Astrocyte (in vitro differentiated cells and primary cell): ENCODE data around the gene SBNO2. TPM values are rescaled to one million over a fixed set of nuclear protein-coding genes. Genes with fewer than 3 reads are reported as not detected.

Experiments
- DNase-seq: peaks from one replicate; pipeline ENCODE4 v3.0.0-alpha.2; 2010; ENCODE audit warnings: low read depth
- FAIRE-seq: peaks from 2 replicates; lab custom pipeline; 2011; peaks lifted over from hg19 to GRCh38; lab: Jason Lieb, UNC
- H2AFZ ChIP-seq: 2 replicates; pipeline ENCODE4 v1.6.0; 2012; ENCODE audit warnings: low read depth, low read length, inconsistent platforms
- H3K27ac ChIP-seq: 2 replicates; pipeline ENCODE4 v1.5.1; 2011; ENCODE audit warnings: low read depth, low read length, inconsistent platforms
- H3K27me3 ChIP-seq: 2 replicates; pipeline ENCODE4 v1.6.0; 2011; ENCODE audit warnings: low read length, inconsistent platforms; ENCODE audit not compliant: insufficient read depth
- H3K36me3 ChIP-seq: 2 replicates; pipeline ENCODE4 v1.5.1; 2011; ENCODE audit warnings: low read length, inconsistent platforms; ENCODE audit not compliant: insufficient read depth
- H3K4me1 ChIP-seq: 2 replicates; pipeline ENCODE4 v1.5.1; 2011; ENCODE audit warnings: low read length, inconsistent platforms; ENCODE audit not compliant: insufficient read depth
- H3K4me2 ChIP-seq: 2 replicates; pipeline ENCODE4 v1.6.0; 2012; ENCODE audit warnings: low read length, inconsistent platforms
- H3K4me3 ChIP-seq: 2 replicates; pipeline ENCODE4 v1.5.1; 2011; ENCODE audit warnings: low read depth, mild to moderate bottlenecking, low read length, inconsistent platforms; ENCODE audit not compliant: insufficient read depth
- H3K79me2 ChIP-seq: 2 replicates; pipeline ENCODE4 v1.6.0; 2012; ENCODE audit warnings: mild to moderate bottlenecking, low read length, inconsistent platforms; ENCODE audit not compliant: insufficient read depth
- H3K9ac ChIP-seq: 2 replicates; pipeline ENCODE4 v1.6.0; 2012; ENCODE audit warnings: mild to moderate bottlenecking, low read length, inconsistent platforms
- H3K9me3 ChIP-seq: 2 replicates; pipeline ENCODE4 v1.5.1; 2012; ENCODE audit warnings: low read depth, mild to moderate bottlenecking, low read length, inconsistent platforms; ENCODE audit not compliant: insufficient read depth
- H4K20me1 ChIP-seq: 2 replicates; pipeline ENCODE4 v1.6.0; 2012; ENCODE audit warnings: low read length, inconsistent platforms; ENCODE audit not compliant: insufficient read depth
- H3K27ac Mint-ChIP-seq: one replicate; pipeline ENCODE4 v1.8.0; 2021; ENCODE audit warnings: mild to moderate bottlenecking, mixed read lengths; ENCODE audit not compliant: unreplicated experiment
- H3K27me3 Mint-ChIP-seq: one replicate; pipeline ENCODE4 v1.8.0; 2021; ENCODE audit warnings: low read depth, mixed read lengths; ENCODE audit not compliant: unreplicated experiment
- H3K36me3 Mint-ChIP-seq: one replicate; pipeline ENCODE4 v1.8.0; 2021; ENCODE audit warnings: low read depth, mixed read lengths; ENCODE audit not compliant: unreplicated experiment
- H3K4me1 Mint-ChIP-seq: one replicate; pipeline ENCODE4 v1.8.0; 2021; ENCODE audit warnings: low read depth, mixed read lengths; ENCODE audit not compliant: unreplicated experiment
- H3K4me3 Mint-ChIP-seq: one replicate; pipeline ENCODE4 v1.8.0; 2021; ENCODE audit warnings: mild to moderate bottlenecking, moderate library complexity, mixed read lengths; ENCODE audit not compliant: unreplicated experiment
- H3K9me3 Mint-ChIP-seq: one replicate; pipeline ENCODE4 v1.8.0; 2021; ENCODE audit warnings: mild to moderate bottlenecking, mixed read lengths; ENCODE audit not compliant: unreplicated experiment
- EZH2 ChIP-seq: IDR thresholded peaks from 2 replicates; pipeline ENCODE4 v1.6.1; 2012; ENCODE audit warnings: mild to moderate bottlenecking, low read length, inconsistent platforms; ENCODE audit not compliant: insufficient read depth
- total RNA-seq: library from RNA; stranded (reverse); gene quantifications from 2 replicates; pipeline ENCODE4 v1.2.1, GENCODE V29; 2021
- TF ChIP-seq, protein P1 (sequence below): IDR thresholded peaks from 2 replicates; pipeline ENCODE4 v1.5.1; 2011; ENCODE audit warnings: low read depth, mild to moderate bottlenecking, inconsistent platforms, low read length, moderate library complexity; ENCODE audit not compliant: insufficient read depth

SBNO2 gene
- total RNA-seq, 1 donor from 2014 or later: 39.3 TPM

DNA sequence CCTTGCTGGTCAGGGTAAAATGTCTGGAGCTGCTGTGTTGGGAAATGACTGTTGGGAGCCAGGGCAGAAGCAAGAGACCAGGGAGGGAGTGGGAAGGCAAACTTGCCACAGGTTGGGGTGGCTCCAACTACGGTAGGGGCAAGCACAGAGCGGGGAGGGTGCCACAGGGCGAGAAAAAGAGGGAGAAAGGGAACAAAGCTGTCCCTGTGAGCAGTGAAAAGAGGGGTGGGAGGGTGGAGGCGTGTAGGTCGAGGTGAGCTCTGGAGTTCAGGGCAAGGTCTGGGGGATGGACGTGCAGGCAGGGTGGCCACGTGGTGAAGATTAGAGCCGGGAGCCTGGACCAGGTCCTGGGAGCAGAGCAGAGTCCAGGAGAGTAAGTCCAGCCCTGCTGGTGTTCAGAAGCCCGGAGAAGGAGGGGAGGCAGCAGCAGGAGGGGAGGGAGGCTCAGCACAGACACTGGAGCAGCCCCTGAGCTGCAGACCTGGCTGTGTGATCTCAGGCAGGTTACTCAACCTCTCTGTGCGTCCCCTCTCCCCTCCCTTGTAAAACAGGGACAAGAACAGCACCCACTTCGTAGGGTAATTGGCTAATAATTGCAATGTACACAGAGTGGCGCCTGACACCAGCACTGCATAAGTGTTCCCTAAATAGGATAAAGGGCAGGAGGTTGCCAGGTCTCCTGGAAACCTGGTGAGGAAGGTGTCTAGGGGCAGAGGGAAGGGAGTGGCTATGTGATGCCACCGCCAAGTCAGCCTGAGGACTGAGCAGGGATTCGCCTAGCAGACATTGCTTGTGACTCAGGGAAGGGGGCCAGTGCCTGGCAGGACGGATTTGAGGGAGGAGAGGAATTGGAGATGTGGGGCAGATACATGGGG is 75.7 kb downstream of the SBNO2 start:
- Mint-ChIP-seq H3K4me3 (peak overlapping the region; percentile 55), H3K27me3 (no peaks in the 10 kb centered on the region), H3K36me3 (peaks cover 7% of the 10 kb centered on the region), H3K9me3 (peaks cover 4% of the 10 kb centered on the region), H3K4me1 (peaks cover 17% of the 10 kb centered on the region), H3K27ac (peak overlapping the region; percentile 75)
- TF ChIP-seq EZH2: no peak
- TF ChIP-seq, protein P1, sequence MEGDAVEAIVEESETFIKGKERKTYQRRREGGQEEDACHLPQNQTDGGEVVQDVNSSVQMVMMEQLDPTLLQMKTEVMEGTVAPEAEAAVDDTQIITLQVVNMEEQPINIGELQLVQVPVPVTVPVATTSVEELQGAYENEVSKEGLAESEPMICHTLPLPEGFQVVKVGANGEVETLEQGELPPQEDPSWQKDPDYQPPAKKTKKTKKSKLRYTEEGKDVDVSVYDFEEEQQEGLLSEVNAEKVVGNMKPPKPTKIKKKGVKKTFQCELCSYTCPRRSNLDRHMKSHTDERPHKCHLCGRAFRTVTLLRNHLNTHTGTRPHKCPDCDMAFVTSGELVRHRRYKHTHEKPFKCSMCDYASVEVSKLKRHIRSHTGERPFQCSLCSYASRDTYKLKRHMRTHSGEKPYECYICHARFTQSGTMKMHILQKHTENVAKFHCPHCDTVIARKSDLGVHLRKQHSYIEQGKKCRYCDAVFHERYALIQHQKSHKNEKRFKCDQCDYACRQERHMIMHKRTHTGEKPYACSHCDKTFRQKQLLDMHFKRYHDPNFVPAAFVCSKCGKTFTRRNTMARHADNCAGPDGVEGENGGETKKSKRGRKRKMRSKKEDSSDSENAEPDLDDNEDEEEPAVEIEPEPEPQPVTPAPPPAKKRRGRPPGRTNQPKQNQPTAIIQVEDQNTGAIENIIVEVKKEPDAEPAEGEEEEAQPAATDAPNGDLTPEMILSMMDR: no peak
- DNase-seq: no peak
- Histone ChIP-seq H3K4me2 (no peak overlapping the region), H3K9ac (peak overlapping the region; percentile 27), H3K27ac (peak overlapping the region; percentile 58), H2AFZ (no peak overlapping the region), H3K4me1 (peaks cover 46% of the 10 kb centered on the region), H3K9me3 (no peaks in the 10 kb centered on the region), H3K79me2 (peaks cover 18% of the 10 kb centered on the region), H4K20me1 (peaks cover 14% of the 10 kb centered on the region), H3K4me3 (no peak overlapping the region), H3K36me3 (no peaks in the 10 kb centered on the region), H3K27me3 (no peaks in the 10 kb centered on the region)
- no peak for FAIRE-seq

DNA sequence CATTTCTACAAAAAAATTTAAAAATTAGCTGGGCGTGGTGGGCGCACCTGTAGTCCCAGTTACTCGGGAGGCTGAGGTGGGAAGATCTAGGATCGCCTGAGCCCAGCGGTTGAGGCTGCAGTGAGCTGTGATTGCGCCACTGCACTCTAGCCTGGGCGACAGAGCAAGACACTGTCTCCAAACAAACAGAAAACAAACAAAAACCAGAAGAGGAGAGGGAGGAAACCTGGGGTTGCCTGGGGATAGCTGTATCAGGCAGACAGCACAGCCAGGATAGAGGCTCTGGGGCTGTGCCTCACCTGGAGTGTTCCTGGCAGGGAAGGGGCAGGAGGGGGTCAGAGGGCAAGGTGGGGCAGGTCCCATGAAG is 76.3 kb downstream of the SBNO2 start:
- no peaks in the 10 kb centered on the region for H3K9me3 ChIP-seq
- H3K4me3 Mint-ChIP-seq: no peak overlapping the region
- H3K4me1 Mint-ChIP-seq: peaks cover 17% of the 10 kb centered on the region

DNA sequence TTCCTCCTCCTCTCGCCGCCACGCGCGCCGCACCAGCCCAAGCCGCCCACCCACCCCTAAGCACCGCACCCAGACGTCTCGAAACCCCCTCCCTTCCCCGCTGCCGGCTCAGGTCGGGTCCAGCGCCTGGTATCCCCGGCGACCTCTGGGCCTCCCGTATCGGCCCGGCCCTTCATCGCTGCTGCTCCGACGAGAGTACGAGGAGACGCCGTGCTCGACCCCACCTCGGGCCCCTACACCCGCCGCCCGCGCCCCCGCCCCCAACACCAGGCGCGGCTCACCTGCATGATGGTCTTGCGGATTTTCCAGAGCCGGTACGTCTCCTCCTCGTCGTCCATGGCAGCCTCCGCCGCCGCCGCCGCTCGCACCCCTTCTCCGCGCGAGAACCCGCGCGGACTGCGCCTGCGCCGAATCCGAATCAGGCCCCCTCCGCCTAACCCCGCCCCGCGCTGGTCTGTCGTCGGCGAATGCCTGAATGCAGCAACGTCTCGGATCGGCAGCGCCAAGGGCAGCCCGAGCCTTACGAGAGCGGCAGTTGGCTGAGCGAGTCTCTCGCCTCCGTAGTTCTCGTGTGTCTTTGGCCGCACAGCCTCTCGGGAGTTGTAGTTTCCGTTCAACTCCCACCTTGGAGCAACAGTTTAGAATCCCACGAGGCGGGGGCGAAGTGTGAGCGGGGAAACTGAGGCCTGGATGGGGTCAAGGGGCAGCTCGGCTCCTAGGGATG is 78.9 kb downstream of the SBNO2 start, which contains the start of gene POLR2E:
Gene POLR2E, minus strand, starts transcription at position 398 of the 724 bp plus-strand sequence. Its CDS starts 60 bp downstream, at position 338.
- H3K79me2 ChIP-seq: peaks cover 30% of the 10 kb centered on the region
- FAIRE-seq: peak; percentile 20
- Mint-ChIP-seq H3K9me3 (peaks cover 4% of the 10 kb centered on the region), H3K4me1 (peaks cover 10% of the 10 kb centered on the region), H3K27ac (peak within 1 kb of the TSS; percentile 84), H3K36me3 (peaks cover 8% of the 10 kb centered on the region), H3K27me3 (no peaks in the 10 kb centered on the region), H3K4me3 (peak within 1 kb of the TSS; percentile 95)
- H2AFZ ChIP-seq: no peak within 1 kb of the TSS
- H3K27ac ChIP-seq: peak within 1 kb of the TSS; percentile 65
- H3K4me2 ChIP-seq: peak within 1 kb of the TSS; percentile 100
- peak within 1 kb of the TSS; percentile 96 for H3K9ac ChIP-seq
- peaks cover 25% of the 10 kb centered on the region for H3K4me1 ChIP-seq
- TF ChIP-seq, protein P1: no peak
- TF ChIP-seq EZH2: no peak
- peak within 1 kb of the TSS; percentile 97 for H3K4me3 ChIP-seq
- no peaks in the 10 kb centered on the region for H3K9me3 ChIP-seq
- H3K27me3 ChIP-seq: no peaks in the 10 kb centered on the region
- H4K20me1 ChIP-seq: peaks cover 27% of the 10 kb centered on the region
- peak; percentile 93 for DNase-seq
- H3K36me3 ChIP-seq: no peaks in the 10 kb centered on the region

More for the DNA sequence above, 76.3 kb downstream of the SBNO2 start:
- H3K27me3 ChIP-seq: no peaks in the 10 kb centered on the region
- H3K79me2 ChIP-seq: peaks cover 24% of the 10 kb centered on the region
- H3K27ac Mint-ChIP-seq: peak overlapping the region; percentile 35
- no peaks in the 10 kb centered on the region for H3K36me3 ChIP-seq
- no peak overlapping the region for H3K4me3 ChIP-seq
- H3K27me3 Mint-ChIP-seq: no peaks in the 10 kb centered on the region
- no peak overlapping the region for H3K4me2 ChIP-seq
- peaks cover 4% of the 10 kb centered on the region for H3K9me3 Mint-ChIP-seq
- no peak for TF ChIP-seq EZH2
- DNase-seq (no peak), FAIRE-seq (no peak)
- peaks cover 40% of the 10 kb centered on the region for H3K4me1 ChIP-seq
- H3K36me3 Mint-ChIP-seq: peaks cover 8% of the 10 kb centered on the region
- no peak overlapping the region for H2AFZ ChIP-seq
- H3K9ac ChIP-seq: no peak overlapping the region
- peaks cover 20% of the 10 kb centered on the region for H4K20me1 ChIP-seq
- no peak overlapping the region for H3K27ac ChIP-seq
